Activated CD4-positive, CD25-positive, alpha-beta regulatory T cell (primary cell): ENCODE data around the gene PDE3A.
"Not testable (repeated sequence)": the region's sequence is repeated elsewhere in the genome, so short reads cannot be mapped to it uniquely, and the experiment has no call there.

Experiments
- DNase-seq, 4 experiments: peaks; one replicate each; lab custom pipeline; 2025; lab: John Stamatoyannopoulos, UW

Gene PDE3A

DNA sequence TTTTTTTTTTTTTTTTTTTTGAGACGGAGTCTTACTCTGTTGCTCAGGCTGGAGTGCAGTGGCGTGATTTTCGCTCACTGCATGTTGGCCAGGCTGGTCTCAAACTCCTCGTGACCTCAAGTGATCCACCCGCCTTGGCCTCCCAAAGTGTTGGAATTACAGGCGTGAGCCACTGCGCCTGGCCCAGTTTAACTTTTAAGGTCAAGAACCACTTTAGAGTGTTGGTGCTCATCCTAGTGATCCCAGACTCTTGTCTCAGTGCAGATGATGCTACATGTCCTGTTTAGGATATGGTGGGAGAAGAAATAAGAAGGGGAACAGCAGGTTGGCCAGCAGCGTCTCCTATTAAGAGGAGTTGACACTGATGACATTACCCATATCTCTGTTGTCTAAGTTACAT lies 246.7 kb downstream of the PDE3A start:
- DNase-seq, result not testable (repeated sequence)

DNA sequence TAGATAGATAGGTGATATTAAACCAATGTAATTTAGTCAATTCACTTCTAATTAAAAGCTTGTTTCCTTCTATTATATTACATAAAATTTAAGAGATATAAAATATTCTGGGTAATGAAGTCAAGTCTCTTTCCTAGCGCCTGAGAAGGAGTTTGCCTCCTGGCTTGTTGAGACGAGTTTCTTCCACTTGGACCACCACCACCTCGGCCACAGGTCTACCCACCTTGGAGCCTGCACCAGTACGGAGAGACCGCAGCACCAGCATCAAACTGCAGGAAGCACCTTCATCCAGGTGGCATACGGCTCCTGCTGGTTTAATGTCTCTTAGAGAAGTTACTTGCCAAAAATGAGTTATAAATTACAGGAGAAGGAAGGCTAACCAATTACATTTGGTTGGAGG lies 247.8 kb downstream of the PDE3A start:
- no peak for DNase-seq

DNA sequence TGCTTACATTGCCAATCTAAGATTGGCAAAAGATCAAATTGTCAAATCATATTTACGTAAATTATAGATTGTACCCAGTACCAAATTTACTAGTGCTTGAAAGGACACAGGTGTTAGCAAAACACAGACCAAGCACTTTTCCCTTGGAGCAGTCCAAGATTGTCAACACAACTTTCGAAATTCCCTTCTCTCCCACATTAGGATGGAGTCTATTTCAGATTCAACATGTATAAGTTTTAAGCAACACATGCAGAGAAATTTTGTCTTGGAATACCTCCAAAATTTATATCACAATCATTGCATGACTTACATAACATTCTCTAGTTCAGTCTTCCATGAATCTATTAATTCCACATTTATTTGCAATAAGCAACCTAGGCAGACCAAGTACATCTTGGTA lies 251.9 kb downstream of the PDE3A start:
- no peak for DNase-seq

DNA sequence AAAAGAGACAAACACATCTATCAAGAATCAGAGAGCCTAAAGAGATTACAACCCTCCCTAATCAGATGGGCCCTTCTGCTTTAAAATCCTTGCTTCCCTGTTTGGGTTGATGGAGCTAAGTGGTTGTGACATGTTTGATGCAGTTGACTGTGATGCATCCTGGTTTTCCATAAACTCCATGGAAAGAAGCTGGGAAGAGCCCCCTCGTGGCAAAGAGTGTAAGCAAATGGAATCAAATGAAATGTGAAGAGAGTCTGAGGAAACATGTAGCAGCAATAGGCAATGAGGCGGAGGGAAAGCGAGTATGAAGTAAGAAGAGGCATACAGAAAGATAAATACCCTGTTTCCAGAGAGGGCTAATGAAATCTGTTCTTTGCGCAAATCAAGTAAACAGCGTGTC lies 256.4 kb downstream of the PDE3A start:
- DNase-seq, result no peak

DNA sequence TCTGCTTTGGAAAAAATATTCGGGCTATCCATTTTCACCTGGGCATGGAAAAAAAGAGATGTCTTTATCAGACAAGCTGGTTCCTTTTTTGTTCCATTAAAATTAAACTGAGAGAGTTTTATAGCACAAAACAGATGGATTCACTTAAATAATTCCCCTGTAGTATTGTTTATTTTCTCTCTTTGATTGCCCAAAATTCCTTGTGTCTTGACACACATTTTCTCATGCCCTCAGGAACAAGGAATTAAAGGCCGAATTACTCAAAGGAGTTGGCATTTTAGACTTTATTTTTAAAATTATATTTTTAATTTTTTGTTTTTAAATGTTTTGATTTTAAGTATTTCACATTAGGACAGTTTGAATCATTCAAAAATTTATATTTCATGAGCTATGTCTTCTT lies 257.2 kb downstream of the PDE3A start:
- DNase-seq, result no peak

DNA sequence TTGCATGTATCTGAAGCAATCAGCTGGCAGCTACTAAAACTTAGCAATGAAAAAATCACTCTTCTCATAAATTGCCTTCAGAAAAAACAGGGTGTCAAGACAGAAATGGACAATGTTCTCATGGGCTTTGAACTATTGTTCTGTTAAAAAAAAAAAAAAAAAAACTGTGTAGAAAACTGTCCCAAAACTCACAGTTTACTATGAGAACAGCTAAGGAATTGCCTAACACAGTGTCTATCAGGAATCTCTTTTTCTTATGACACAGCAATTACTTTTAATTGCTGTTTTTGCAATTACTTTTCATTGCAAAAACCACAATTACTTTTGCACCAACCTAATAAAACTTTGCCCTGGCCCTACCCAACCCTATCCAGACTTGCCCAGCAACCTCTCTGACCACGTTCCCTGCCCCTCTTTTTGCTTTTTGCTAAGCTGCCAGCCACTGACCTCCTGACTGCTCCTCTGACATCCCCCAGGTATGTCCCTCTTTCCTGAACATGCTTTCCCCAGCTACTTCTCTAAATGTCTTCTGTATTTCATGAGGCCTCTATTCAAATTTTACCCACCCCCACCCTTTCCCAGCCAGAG lies 258.8 kb downstream of the PDE3A start:
- DNase-seq, result no peak

DNA sequence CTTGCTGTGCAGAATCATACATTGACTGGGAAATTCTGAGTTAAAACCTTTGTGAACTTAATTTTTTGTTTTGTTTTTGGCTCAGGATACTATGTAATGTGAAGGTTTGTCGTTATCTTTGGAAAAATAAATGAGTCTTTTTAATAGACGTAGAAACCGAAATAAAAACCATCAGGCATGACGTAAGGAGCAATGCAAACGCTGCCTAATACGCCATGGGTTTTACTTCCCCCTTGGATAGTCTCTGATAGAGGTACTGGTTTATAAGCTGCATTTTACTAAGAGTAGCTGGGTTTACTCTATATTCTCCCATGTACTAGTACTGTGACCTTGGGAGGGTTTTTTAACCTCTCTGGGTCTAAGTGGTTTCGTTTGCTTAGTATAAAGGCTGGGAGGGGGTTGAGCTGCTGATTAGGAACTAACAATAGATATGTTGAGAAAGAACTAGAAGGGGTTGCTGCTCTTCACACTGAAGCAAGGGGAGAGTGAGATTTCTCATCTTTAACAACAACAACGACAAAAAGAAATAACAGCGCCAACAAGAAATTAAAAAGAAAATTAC lies 260.0 kb downstream of the PDE3A start:
- DNase-seq, result no peak

DNA sequence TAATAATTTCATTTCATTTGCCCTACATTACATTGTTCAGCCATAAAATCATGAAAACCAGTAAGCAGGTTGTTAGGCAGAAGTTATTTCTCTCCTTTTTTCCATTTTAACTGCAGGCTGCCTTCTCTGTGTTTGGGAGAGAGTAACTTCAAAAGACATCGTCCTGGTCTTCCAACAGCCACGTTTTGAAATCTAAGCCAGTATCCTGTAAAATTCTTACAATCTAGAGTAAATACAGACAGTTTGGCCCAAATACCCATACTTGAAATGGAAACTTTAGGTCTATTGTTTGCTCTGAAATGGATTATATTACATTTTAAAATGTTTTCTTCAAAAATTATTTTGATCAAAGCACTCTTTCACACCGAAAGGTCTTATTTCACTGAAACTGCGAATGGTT lies 260.7 kb downstream of the PDE3A start:
- DNase-seq, result no peak

DNA sequence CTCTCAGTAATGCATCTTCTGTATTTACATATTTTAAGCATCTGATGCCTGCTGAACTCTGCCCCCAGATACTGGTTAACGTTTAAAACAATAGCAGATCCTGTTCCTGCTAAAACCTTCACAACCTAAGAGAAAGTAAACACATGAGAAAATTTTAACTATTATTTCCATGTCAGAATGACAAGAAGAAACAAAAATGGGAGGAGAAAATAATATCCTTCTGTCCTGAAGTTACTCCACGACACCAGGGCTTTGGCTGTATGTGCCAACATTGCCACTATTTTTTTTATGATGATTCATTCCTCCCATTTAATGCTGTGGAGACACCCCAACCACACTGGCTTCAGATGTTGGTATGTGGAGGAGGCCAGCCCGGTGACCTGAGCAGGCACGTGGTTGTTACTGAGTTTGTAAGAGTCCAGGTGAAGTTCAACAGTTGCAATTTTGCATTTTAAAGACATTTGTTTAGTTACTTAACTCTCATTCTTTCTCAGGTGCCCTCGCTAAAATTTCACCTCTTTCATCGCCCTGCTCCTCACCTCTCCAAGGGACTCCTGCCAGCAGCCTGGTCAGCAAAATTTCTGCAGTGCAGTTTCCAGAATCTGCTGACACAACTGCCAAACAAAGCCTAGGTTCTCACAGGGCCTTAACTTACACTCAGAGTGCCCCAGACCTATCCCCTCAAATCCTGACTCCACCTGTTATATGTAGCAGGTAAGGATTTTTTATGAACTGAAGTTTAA lies 261.2 kb downstream of the PDE3A start:
- DNase-seq, result no peak

DNA sequence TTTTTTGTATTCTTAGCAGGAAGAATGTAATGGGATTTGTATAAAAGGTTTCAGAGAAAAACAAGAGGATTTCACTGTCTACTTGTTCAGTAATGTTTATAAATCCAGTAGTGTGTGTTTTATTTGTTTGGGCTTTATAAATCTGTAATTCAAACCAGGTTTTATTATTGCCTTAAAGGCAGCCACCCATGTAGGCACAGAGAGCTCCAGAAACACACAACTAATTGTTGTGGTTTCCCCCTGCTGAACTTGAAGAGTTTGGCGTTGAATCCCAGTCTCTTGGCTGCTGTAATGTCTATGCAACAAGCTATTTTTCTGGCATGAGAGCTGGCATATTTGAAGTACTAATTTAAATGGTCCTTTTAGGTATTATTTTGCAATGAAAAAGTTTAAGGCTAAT lies 263.4 kb downstream of the PDE3A start:
- DNase-seq, result no peak

DNA sequence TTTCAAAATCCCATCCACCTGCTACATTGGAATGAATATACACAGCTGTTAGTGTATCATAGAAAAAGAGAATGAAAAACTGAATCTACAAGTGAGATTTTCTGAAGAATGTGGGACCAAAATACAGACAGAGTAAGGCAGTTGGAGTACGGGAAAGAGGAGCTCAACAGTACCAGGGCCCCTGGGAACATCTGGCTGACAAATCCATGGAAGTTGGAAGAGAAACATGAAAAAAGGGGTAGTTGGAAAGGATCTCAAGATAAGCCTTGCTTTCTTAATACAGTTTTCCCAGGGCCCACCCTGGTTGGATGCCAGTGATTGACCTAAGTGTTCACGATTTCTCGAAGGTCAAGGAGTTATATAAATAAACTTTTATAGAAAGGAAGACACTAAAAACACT lies 272.8 kb downstream of the PDE3A start:
- DNase-seq, result no peak

DNA sequence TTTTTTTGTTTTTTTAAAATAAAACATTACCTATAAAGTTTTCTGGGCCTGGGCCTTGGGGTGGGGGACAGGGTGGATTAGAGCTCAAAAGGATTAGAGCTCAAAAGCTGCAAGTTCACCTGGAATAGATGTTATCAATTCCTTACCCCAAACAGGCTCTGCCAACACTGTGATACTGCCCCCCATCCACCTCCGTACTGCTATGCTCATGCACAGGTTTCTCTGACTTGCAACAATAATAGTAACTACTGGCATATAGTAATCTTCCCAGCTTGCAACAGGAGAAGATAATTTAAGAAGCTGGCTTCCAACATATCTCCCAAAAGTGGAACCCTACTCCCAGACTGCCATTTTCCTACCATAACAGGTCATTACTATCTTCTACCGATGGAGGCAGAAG lies 275.5 kb downstream of the PDE3A start:
- no peak for DNase-seq

DNA sequence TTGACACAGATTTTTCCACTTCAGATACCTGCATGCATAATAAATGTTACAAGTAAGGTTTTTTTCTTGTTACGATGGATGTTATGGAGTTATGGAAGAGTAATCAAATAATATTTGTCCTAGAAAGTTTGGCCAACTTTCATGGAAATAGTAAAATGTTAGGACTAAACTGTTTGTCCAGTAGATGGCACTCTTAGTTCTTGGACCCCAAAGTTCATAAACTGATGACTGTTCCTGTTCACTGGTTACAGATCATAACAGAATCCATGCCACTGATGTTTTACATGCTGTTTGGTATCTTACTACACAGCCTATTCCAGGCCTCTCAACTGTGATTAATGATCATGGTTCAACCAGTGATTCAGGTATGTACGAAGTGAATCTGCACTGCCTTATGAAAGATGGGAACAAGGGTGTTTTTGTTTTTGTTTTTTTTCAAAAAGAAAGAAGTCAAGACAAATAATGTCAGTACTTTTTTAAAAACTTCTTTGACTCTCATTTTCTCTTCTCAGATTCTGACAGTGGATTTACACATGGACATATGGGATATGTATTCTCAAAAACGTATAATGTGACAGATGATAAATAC lies 278.0 kb downstream of the PDE3A start:
- DNase-seq, result no peak

DNA sequence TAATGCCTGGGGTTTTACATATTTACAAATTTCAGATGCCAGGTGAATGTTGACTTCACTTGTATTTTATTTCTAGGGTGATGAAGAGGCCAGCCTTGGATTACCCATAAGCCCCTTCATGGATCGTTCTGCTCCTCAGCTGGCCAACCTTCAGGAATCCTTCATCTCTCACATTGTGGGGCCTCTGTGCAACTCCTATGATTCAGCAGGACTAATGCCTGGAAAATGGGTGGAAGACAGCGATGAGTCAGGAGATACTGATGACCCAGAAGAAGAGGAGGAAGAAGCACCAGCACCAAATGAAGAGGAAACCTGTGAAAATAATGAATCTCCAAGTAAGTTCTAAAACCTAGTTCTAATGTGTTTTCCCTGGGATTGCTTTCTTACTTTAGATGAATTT lies 285.5 kb downstream of the PDE3A start:
- DNase-seq, result no peak

DNA sequence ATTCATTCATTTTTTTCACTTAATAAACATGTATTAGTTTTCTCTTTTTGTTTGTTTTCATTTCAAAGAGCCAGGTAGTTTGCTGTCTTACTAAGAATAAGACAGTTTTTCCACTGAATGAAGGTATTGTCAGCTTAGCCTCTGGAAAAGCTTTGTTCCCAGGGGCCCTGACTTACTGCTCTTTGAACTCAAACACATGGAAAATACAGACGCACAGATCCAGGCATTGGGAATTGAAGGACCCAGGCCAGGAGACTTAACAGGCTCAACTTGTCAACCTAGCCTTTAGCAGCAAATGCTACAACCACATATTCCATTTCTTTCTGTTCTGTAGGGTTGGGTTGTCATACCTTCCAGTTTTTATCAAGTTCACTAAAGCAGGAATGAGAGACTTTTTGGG lies 288.3 kb downstream of the PDE3A start:
- no peak for DNase-seq

DNA sequence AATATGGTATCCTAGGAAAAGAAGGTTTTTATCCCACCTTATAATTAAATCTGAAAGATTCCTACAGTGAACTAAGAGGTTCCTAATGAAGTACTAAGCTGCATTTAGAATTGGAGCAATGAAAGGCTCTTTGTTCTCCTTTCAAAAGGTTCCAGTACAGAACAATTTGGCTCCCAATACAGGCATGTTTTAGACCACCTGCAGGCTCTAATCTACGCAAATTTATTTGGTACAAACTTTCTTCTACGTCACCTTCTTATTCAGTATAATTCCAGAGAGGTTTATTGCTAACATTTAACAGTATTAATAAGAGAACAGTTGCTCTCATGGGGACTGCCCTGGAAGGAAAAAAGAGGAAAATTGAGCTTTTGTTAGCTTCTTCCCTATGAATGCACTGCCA lies 289.2 kb downstream of the PDE3A start:
- DNase-seq, result no peak

DNA sequence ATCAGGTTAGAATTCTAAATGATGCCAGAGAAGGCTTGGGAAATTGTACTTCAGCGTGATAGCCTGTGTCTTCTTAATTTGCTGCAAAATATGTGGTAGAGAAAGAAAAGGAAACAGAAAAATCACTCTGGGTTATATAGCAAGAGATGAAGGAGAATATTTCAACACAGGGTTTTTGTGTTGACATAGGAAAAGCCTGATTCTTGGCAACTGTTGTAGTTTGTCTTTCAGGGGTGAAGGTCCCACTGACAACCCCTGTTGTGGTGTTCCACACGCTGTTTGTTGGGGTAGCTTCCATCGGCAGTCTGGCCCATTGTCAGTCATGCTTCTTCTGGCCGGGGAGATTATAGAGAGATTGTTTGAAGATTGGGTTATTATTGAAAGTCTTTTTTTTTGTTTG lies 313.0 kb downstream of the PDE3A start:
- no peak for DNase-seq

DNA sequence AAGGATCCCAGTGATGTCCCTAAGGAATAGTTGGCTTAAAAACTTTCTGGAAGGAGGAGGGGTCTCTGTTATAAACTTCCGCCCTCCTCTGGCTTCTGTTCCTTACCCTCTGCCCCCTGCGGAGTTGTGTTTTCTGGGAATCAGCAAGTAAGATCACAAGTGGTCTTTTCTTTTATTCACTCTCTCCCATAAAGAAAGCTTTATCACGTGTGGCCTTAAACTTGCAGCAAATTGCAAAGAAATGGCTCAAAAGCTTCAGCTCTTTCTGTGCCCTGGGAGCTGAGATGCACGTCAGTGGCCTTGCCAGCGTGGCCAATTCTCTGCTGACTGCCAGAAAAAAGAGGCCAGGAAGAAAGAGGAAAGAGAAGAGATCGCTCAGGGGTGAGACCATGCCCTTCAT lies 326.9 kb downstream of the PDE3A start, which contains the start of gene SLCO1C1:
Gene SLCO1C1 (plus strand): TSS at position 101 of the 400 bp plus-strand sequence. CDS start 4,245 bp downstream, outside the sequence.
- DNase-seq, result no peak

DNA sequence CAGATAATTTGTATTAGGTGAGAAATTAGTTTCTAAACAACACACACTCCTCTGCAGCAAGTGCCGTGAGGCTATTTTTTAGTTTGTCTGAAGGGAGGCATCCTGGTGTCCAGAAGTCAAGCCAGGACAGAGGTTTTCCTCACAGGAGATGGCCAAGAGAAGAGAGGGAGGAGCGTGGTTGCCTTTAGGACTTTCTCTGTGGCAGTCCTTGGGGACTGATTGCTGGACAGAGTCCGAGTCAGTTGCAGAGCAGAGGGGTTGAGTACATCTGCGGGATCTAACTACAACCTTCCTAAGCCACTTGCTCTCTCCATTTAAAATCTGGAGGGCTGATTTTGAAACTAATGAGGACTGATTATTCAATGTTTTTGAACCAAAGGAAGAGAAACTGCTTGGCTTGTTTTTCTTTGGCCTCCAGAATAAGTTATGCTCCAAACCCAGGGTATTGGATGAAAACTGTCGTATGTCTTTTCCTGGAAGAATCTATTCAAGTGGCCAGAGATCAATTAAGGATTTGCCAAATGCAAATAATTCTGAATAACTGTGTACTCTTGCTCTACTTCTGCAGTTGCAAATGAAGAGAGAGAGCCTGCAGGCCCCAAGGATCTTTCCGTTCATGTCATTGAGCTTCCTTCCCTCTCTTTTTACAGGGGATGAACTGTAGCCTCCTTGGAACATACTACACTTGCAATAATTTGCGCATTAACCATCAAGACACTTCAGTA lies 328.0 kb downstream of the PDE3A start:
- no peak for DNase-seq

DNA sequence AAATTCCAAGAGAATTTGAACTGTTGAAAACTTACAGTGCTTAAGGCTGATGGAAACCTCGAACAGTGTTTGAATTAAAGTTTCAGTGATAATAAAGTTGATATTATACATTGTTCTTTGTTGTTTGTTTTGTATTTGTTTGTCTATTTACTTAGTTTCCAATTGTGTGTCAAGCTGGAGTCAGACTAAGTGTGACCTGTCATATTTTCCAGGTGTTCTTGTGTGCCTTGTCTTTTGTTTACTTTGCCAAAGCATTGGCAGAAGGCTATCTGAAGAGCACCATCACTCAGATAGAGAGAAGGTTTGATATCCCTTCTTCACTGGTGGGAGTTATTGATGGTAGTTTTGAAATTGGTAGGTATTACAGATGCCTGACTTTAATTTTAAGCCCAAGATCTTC lies 332.8 kb downstream of the PDE3A start:
- no peak for DNase-seq

DNA sequence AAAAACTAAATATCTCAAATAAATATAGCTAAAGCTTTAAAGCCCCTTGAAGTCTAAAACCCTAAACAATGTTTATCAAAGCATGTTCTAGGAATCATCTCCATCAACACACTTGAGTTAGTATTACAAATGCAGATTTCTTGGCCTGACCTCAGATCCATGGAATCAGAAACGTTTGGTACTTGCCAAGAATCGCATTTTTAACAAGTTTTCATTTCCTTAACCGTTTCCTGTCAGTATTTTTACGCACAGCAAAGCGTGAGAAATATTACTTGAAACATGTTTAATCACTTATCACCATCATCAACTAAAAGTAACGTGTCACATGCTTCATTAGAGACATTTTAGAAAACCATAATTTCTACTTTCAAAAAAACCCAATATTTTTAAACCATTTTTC lies 336.5 kb downstream of the PDE3A start:
- DNase-seq, result no peak

DNA sequence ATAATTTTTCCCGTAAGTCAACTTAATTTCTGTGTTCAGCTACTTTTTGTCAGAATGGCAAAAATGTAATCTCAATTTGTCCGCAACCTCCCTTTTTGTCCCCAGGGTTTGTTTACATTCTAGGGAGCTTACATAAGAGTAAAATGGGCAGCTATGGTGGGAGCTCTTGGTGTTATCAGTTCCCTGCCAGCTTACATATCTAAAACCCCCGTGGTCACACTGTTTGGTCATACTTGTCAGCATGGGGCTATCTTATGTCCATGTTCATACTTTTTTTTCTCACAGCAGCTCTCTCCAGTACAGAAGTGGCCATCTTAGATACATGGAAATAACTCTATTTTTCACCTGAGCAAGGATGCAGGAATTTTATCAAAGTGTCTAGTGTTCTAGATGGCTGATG lies 343.5 kb downstream of the PDE3A start:
- no peak for DNase-seq

DNA sequence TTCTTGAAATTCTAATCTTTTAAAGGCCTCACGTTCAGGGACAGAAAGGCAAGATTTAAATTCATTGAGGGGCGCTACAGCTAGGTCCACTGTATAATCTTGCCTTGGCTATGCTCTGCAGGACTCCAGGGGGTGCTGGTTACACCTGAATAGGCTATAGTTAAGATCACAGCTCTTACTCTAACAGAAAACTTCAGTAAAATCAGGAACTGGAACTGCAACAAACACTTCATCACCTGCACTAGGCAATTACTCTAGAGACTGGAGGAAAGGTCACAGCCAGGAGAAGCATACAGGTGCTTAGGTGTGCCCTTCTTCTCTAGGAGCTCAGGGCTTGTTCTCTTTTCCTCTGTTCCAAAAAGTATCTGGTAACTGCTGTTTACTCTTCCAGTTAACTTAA lies 347.7 kb downstream of the PDE3A start:
- DNase-seq, result no peak
